ENCODE measurements around the gene ASIC4.

DNA sequence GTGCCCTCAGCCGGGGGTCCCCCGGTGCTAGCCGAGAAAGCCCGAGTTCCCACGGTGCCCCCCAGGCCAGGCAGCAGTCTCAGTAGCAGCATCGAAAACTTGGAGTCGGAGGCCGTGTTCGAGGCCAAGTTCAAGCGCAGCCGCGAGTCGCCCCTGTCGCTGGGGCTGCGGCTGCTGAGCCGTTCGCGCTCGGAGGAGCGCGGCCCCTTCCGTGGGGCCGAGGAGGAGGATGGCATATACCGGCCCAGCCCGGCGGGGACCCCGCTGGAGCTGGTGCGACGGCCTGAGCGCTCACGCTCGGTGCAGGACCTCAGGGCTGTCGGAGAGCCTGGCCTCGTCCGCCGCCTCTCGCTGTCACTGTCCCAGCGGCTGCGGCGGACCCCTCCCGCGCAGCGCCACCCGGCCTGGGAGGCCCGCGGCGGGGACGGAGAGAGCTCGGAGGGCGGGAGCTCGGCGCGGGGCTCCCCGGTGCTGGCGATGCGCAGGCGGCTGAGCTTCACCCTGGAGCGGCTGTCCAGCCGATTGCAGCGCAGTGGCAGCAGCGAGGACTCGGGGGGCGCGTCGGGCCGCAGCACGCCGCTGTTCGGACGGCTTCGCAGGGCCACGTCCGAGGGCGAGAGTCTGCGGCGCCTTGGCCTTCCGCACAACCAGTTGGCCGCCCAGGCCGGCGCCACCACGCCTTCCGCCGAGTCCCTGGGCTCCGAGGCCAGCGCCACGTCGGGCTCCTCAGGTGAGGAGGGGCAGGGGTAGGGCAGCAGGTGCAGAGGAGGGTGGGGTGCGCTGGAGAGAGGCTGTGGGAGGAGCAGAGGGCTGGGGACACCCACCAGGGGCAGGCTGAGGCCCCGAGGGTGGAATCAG is 29.7 kb upstream of the ASIC4 start:
- TF ChIP-seq EZH2 (IDR thresholded peaks at IDR 0.05; ENCODE audit: borderline replicate concordance, low read depth, low read length, poor library complexity, severe bottlenecking) = no peak
- TF ChIP-seq, protein P1, sequence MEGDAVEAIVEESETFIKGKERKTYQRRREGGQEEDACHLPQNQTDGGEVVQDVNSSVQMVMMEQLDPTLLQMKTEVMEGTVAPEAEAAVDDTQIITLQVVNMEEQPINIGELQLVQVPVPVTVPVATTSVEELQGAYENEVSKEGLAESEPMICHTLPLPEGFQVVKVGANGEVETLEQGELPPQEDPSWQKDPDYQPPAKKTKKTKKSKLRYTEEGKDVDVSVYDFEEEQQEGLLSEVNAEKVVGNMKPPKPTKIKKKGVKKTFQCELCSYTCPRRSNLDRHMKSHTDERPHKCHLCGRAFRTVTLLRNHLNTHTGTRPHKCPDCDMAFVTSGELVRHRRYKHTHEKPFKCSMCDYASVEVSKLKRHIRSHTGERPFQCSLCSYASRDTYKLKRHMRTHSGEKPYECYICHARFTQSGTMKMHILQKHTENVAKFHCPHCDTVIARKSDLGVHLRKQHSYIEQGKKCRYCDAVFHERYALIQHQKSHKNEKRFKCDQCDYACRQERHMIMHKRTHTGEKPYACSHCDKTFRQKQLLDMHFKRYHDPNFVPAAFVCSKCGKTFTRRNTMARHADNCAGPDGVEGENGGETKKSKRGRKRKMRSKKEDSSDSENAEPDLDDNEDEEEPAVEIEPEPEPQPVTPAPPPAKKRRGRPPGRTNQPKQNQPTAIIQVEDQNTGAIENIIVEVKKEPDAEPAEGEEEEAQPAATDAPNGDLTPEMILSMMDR (conservative IDR thresholded peaks at IDR 0.05; ENCODE audit: low read depth, low read length) = no peak

Data from A673 (cell line).